NCI-H524 treated with DMSO at 0.1 percent for 48 hours (cell line): ENCODE data around the gene DNAH11.
A peak's percentile ranks its signal among the peaks of the same experiment; 100 is the strongest.
"Not testable (repeated sequence)": the region's sequence is repeated elsewhere in the genome, so short reads cannot be mapped to it uniquely, and the experiment has no call there.

Experiments used
- DNase-seq: peaks from one replicate; lab custom pipeline; 2025; lab: John Stamatoyannopoulos, UW

Gene DNAH11, protein sequence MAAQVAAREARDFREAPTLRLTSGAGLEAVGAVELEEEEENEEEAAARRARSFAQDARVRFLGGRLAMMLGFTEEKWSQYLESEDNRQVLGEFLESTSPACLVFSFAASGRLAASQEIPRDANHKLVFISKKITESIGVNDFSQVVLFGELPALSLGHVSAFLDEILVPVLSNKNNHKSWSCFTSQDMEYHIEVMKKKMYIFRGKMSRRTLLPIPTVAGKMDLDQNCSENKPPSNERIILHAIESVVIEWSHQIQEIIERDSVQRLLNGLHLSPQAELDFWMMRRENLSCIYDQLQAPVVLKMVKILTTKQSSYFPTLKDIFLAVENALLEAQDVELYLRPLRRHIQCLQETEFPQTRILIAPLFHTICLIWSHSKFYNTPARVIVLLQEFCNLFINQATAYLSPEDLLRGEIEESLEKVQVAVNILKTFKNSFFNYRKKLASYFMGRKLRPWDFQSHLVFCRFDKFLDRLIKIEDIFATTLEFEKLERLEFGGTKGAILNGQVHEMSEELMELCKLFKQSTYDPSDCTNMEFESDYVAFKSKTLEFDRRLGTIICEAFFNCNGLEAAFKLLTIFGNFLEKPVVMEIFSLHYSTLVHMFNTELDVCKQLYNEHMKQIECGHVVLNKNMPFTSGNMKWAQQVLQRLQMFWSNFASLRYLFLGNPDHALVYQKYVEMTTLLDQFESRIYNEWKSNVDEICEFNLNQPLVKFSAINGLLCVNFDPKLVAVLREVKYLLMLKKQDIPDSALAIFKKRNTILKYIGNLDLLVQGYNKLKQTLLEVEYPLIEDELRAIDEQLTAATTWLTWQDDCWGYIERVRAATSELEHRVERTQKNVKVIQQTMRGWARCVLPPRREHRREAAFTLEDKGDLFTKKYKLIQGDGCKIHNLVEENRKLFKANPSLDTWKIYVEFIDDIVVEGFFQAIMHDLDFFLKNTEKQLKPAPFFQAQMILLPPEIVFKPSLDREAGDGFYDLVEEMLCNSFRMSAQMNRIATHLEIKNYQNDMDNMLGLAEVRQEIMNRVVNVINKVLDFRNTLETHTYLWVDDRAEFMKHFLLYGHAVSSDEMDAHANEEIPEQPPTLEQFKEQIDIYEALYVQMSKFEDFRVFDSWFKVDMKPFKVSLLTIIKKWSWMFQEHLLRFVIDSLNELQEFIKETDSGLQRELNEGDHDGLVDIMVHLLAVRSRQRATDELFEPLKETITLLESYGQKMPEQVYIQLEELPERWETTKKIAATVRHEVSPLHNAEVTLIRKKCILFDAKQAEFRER (N-terminal part only)

DNA sequence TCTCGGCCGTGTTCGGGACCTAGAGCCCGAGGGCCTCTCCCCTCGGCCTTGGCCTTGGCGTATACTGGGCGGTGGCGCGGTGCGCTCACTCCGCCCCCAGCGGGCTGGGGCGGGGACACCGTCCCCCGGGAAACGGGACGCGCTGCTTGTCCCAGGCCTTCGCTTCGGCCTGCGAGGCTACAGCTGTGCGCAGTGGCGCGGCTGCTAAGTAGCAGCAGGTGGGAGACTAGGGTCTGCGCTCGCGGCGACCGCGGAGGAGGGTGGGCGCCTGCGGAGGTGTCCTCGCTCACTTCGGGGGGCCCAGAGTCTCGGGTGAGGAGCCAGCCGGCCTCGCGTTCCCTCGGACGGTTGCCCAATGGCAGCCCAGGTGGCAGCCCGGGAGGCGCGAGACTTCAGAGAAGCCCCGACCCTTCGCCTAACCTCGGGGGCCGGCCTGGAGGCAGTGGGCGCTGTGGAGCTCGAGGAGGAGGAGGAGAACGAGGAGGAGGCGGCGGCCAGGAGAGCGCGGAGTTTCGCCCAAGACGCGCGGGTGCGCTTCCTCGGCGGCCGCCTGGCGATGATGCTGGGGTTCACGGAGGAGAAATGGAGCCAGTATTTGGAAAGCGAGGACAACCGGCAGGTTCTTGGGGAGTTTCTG is at the start of gene DNAH11:
TSS of gene DNAH11 (plus strand) at position 149 of the 637 bp plus-strand sequence. CDS start at position 356, 207 bp downstream.
- DNase-seq: no peak

DNA sequence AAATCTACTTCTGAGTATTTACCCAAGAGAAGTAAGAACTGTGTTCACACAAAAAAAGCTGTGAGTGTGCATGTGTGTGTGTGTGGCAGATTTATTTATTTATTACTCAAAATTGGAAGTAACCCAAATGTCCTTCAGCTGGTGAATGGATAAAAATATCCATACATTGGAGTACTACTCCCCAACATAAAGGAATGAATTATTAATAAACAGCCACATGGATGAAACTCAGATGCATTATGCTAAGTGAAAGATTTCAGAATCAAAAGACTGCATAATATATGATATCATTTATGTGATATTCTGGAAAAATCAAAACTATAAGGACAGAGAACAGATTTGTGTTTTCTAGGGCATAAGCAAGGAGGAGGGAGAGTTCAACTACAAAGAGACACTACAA is 47.1 kb upstream of the DNAH11 start:
- DNase-seq: no peak

DNA sequence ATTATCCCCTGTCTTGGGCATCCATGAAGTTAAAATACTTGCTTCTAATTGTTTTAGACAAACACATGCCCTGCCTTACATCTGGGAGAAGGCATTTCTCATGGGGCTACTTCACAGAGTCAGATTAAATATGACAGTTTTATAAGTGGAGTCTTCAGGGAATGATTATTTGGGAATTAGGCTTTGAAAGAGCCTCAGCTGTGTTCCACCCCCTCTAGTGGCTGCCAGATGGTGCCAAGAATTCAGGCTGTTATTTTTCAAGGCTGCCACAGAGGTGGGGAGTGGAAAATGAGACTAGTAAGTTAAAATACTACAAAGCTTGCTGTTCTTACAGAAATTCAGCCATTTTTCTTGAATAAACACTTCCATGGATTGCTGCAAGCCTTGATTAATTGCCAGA is 45.8 kb upstream of the DNAH11 start:
- DNase-seq: peak; percentile 76

DNA sequence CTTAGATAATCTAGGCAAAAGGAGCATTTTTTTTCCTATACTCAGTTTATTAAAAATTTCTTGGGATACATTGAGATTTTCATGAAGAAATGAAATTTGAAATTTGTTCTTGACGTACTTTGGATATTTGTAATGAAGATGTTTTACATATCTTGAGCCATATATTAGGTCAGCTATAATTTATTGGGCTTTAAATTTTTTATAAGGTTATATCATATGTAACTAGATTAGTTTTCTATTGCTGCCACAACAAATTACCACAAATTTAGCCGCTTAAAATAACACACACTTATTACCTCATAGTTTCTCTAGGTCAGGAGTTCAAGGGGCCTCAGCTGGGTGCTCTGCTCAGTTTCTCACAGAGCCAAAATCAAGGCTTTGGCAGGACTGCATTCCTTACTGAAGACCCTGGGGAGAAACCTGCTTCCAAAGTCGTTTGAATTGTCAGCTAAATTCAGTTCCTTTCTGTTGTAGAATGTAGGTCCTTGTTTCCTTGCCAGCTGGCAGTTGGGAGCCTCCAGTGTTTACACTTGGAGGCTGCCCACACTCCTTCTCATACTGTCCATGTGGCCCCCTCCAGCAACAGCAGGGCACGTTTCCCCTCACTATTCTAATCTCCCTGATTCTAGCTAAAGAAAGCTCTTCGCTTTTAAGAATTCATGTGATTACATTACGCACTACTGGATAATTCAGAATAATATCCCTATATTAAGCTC is 42.6 kb upstream of the DNAH11 start:
- DNase-seq: no peak

DNA sequence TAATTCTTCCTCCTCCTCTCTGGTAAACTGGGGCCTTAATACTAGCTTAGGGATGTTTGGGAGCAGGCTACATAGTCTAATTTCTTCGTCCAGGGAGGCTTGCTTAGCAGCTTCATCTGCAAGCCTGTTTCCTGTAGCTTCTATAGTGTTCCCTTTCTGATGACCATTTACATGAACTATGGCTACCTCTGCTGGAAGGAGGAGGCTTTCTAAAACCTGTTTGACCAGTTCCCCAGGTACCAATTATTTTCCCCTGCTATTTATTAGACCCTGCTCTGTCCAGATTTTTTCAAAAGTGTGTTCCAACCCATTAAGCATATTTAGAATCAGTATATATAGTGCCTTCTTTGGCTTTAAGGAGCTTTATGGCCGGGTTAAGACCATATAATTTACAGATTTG is 38.8 kb upstream of the DNAH11 start:
- DNase-seq: no peak

DNA sequence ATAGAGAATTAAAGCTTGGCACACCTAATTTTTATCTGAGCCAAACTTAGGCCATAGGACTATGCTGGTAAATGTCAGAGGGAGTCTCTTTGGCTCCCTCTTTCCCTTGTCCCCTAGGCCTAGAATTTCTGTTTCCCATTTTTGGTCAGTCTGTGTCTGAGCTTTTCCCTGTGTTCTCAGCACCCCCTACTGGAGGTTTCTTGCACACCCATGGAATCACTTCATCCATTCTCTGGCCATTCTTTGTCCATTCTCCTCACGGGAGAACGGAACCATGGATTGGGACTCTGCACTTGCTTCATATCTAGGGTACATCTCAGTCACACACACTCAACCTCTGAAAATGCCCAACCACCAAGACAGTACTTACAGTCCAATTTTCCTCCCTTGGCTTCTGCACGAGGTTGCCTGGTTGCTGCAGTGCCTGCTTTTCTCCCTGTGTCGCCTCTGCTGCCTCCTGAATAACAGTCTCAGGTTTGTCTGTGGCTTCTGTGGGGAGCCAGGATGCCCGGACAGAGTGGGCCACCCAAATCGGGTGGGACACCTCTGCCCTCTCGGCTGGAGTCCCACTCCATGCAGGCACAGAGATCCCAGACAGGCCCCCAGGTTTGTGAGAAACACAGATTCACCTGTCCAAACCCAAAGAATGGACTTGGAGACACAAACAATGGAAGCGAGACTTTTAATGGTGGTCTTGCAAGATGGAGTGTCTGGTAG is 35.1 kb upstream of the DNAH11 start:
- no peak for DNase-seq

DNA sequence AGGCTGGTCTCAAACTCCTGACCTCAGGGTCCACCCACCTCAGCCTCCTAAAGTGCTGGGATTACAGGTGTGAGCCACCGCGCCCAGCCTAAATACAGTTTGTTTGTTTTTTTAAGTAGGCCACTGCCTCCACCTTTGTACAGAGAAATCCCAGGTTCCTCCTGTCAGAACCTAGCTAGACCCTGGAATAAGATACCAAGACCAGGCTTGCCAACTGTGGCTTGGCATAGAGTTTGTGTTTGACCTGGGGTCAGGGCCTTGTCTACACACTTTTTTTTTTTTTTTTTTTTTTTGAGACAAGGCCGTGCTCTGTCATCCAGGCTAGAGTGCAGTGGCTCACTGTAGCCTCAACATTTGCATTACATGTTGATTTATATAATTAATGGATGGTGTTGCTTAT is 34.3 kb upstream of the DNAH11 start:
- DNase-seq: no peak

DNA sequence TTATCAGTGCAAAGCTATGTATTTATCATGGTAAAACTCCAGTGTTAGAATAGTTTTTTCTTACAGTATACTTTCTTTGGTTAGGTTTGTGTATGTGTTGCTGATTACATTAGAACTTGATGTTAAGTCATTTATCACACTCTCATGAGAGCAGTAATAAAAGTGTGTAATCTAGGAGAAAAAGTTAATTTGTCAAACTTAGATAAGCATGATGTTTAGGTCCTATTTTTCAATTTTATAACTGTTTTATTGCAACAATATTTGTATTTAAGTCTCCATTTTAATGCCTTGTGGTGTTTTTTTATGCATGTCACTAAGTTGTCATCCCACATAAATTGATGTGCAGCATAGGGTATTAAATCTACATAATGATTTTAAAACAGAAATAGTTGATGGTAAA is 28.8 kb upstream of the DNAH11 start:
- DNase-seq: no peak

DNA sequence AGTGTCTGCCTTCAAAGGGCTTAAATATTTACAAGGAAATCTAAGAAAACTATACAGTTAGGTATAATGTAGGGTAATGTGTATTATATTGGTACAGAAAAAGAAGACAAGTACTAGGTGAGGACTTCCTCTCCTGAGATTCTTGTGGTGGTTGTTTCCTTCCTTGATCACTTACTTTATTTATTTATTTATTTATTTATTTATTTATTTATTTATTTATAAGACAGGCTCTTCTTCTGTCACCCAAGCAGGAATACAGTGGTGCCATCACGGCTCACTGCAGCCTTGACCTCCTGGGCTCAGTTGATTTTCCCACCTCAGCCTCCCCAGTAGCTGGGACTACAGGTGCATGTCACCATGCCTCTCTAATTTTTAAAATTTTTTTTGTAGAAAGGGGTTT is 18.2 kb upstream of the DNAH11 start:
- DNase-seq: no peak

DNA sequence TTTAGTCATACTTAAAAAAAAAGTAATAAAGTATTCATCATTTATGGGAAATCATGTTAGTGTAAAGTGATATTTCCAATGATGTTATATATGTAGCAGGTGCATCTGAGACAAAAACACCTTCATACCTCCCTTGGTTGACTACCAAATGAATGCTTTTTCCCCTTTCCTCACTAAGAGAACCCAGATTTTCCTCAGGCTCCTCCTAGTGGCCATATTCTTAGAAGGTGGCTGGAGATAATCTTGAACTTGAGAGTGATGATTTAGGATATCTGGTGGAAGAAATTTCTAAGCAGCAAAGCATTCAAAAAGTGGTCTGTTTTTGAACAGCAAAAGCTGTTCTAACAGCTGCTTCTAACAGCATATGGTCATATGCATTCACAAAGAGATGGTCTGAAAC is 16.8 kb upstream of the DNAH11 start:
- no peak for DNase-seq

DNA sequence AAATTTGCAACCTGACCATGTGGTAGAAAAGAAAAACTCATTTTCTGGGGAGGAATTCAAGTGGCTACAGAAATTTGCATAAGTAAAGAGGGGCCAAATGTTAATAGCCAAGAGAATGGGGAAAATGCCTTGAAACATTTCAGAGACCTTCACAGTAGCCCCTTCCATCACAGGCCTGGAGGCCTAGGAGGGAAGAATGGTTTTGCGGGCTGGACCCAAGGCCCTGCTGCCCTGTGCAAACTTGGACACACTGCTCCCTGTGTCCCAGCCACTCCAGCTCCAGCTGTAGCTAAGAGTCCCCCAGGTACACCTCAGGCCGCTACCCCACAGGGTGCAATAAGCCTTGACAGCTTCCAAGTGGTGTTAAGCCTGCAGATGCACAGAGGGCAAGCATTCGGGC is 16.4 kb upstream of the DNAH11 start:
- no peak for DNase-seq

DNA sequence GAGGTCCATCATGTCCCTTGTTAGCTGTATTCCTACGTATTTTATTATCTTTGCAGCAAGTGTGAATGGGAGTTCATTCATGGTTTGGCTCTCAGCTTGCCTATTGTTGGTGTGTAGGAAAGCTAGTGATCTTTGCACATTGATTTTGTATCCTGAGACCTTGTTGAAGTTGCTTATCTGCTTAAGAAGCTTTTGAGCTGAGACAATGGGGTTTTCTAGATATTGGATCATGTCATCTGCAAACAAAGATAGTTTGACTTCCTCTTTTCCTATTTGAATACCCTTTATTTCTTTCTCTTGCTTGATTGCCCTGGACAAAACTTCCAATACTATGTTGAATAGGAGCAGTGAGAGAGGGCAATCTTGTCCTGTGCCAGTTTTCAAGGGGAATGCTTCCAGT is 10.4 kb upstream of the DNAH11 start:
- not testable (repeated sequence) for DNase-seq

DNA sequence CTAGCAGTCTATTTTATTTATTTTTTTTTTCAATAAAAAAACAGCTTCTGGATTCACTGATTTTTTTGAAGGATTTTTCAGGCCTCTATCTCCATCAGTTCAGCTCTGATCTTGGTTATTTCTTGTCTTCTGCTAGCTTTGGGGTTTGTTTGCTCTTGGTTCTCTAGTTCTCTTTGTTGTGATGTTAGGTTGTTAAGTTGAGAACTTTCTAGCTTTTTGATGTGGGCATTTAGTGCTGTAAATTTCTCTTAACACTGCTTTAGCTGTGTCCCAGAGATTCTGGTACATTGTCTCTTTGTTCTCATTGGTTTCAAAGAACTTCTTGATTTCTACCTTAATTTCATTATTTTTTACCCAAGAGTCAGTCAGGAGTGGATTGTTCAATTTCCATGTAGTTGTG is 9.2 kb upstream of the DNAH11 start:
- not testable (repeated sequence) for DNase-seq

DNA sequence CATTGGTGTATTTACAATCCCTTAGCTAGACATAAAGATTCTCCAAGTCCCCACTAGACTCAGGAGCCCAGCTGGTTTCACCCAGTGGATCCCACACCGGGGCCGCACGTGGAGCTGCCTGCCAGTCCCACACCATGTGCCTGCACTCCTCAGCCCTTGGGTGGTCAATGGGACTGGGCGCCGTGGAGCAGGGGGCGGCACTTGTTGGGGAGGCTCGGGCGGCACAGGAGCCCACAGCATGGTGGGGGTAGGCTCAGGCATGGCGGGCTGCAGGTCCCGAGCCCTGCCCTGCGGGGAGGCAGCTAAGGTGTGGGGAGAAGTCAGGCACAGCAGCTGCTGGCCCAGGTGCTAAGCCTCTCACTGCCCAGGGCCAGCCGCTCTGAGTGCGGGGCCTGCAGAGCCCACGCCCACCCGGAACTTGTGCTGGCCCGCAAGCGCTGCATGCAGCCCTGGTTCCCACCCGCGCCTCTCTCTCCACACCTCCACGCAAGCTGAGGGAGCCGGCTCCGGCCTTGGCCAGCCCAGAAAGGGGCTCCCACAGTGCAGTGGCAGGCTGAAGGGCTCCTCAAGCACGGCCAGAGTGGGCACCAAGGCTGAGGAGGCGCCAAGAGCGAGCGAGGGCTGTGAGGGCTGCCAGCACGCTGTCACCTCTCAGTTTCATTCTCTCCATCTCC is 6.3 kb upstream of the DNAH11 start:
- DNase-seq: not testable (repeated sequence)

DNA sequence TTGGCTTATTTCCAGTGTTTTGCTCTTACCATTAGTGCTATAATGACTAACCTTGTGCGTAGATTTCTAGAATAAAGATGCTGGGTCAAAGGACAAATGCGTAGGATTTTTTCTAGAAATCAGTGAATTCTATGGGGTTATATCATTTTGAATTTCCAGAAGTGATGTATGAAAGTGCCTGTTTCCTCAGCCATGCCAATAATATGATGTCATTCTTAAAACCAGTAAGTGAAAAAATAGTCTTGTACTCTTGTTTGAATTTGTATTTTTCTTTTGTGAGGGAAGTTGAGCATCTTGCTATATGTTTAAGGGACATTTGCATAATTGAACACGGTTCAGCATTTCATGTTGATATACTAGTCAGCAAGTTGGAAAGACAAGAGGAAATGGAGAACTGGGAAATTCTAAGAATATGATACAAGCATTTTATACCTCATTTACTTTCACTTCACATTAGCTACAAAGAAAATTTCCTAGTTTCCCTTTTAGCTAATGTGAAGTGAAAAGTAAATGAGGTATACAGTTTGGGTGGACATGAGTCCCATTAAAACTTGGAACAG is 3.8 kb upstream of the DNAH11 start:
- no peak for DNase-seq

DNA sequence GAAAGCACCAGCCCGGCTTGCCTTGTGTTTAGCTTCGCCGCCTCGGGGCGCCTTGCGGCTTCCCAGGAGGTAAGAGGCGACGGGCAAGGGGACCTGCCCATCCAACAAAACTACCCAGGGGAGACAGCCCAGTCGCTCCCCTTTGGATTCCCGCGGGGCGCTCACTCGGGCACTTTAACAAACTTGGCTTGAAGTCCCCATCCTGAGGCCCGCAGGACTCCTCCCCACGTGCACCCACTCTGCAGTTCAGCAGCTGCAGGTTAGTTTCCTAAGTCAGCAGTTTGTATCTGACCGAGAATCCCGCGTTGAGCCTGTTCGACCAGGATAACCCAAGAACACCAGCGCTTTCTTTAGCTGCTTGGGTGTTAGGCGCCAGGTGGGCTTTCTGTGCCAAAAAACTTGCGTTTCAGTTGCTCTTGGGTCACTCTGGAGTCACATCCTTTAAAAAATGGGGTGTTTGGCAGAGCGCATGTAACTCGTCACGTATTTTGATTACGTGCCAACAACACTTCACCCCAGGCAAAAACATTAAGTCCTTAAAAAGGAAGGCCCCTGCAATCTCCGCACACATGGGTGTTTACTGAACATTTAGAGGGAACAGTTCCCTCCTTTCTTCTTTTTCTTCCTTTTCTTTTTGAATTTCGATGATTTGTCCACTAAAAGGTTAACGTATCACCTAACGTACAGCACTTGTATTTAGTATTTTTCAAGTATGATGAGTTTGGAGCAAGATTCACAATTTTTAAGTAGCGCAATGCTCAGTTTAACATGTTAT is 876 bp downstream of the DNAH11 start:
- DNase-seq: no peak

DNA sequence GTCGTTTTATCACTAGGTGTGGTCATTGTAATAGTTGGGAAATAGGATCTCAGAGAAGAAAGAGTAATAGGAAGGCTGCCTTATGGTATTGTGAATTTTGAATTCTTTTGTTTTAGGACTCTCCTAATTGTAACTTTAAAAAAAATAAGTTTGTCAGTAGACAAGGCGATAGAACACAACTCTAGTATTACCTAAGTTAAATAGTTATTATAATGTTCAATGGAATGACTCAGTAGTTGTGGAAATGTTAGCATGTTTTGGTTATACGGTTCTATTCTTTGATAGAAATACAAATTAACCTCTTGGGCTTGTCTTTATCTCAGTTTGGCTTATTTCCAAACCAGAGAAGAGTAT is 1.4 kb downstream of the DNAH11 start:
- no peak for DNase-seq

DNA sequence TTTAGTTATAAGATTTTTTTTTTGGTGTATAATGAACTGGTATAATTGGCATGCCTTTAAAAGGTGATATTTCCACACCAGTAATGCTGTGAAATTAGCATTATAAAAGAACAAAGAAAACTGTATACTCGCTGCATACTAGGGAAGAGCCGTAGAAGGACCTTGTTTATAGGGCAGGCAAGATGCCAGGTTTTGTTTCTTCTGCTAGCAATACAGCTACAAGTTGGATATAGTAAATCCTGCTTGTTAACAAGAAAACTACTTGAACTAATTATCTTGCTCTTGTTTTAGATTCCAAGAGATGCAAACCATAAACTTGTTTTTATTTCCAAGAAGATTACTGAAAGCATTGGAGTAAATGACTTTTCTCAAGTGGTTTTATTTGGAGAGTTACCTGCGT is 1.9 kb downstream of the DNAH11 start:
- no peak for DNase-seq

DNA sequence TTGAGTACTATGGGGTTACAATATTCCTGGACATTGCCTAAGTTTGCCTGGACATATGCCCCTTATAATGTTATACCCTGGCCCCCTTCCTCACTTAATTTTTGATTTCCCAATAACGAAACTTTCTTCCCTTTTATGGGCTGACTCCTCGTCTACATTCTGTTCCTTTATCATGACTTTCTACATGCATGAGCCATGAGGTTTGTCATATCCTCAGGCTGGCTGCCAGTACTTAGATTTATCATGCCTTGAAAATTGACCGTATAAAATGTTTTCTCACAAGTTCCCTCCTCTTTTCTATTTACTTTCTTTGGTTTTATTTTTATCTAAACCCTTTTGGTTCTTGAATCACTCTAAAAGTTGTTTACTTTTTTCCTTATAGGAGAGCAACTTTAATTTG is 4.7 kb downstream of the DNAH11 start:
- DNase-seq: no peak
